Osteoblast (primary cell): ENCODE results near the gene CEP131. TPM values are rescaled to one million over a fixed set of nuclear protein-coding genes. Genes with fewer than 3 reads are reported as not detected.

ENCODE experiments used
- DNase-seq: peaks from one replicate; pipeline ENCODE4 v3.0.0; 2011; ENCODE audit warnings: low spot score, mixed read lengths; ENCODE audit not compliant: insufficient read length; ENCODE audit errors: missing footprints
- H2AFZ ChIP-seq: 2 replicates; pipeline ENCODE4 v1.6.0; 2011; ENCODE audit warnings: mild to moderate bottlenecking, low read length
- H3K27ac ChIP-seq: 2 replicates; pipeline ENCODE4 v1.5.1; 2011; ENCODE audit warnings: mild to moderate bottlenecking, low read depth, low read length, moderate library complexity
- H3K27me3 ChIP-seq: 2 replicates; pipeline ENCODE4 v1.6.0; 2012; ENCODE audit warnings: mild to moderate bottlenecking, control low read depth, inconsistent platforms, low read length, moderate library complexity; ENCODE audit not compliant: insufficient read depth
- H3K36me3 ChIP-seq: 2 replicates; pipeline ENCODE4 v1.5.1; 2011; ENCODE audit warnings: mild to moderate bottlenecking, low read length, control low read depth, moderate library complexity; ENCODE audit not compliant: insufficient read depth
- H3K4me1 ChIP-seq: 2 replicates; pipeline ENCODE4 v1.5.1; 2011; ENCODE audit warnings: mild to moderate bottlenecking, low read length, control low read depth, moderate library complexity; ENCODE audit not compliant: insufficient read depth
- H3K4me2 ChIP-seq: 2 replicates; pipeline ENCODE4 v1.6.0; 2011; ENCODE audit warnings: mild to moderate bottlenecking, low read length; ENCODE audit not compliant: insufficient read depth
- H3K4me3 ChIP-seq: fragments of 200-600 bp; sonication (generic); 3 replicates; pipeline ENCODE4 v1.5.1; 2012; ENCODE audit warnings: mild to moderate bottlenecking, low read length, inconsistent platforms; ENCODE audit not compliant: insufficient read depth
- H3K79me2 ChIP-seq: 2 replicates; pipeline ENCODE4 v1.6.0; 2012; ENCODE audit warnings: mild to moderate bottlenecking, low read length, control low read depth, inconsistent platforms; ENCODE audit not compliant: insufficient read depth
- H3K9me3 ChIP-seq: 2 replicates; pipeline ENCODE4 v1.5.1; 2011; ENCODE audit warnings: low read depth, low read length, control low read depth
- H4K20me1 ChIP-seq: 2 replicates; pipeline ENCODE4 v1.6.0; 2012; ENCODE audit warnings: mild to moderate bottlenecking, low read length, control low read depth; ENCODE audit not compliant: insufficient read depth
- total RNA-seq: library from RNA; depleted of rRNA; stranded (reverse); fragments of >200 nt; gene quantifications from 2 replicates; pipeline ENCODE4 v1.2.3, GENCODE V29; 2012
- TF ChIP-seq, protein P1 (sequence below): IDR thresholded peaks from 2 replicates; pipeline ENCODE4 v1.5.1; 2011; ENCODE audit warnings: mild to moderate bottlenecking, low read depth, low read length, moderate library complexity; ENCODE audit errors: extremely low read depth

CEP131 gene
- total RNA-seq, 1 donor: 8.7 TPM

DNA sequence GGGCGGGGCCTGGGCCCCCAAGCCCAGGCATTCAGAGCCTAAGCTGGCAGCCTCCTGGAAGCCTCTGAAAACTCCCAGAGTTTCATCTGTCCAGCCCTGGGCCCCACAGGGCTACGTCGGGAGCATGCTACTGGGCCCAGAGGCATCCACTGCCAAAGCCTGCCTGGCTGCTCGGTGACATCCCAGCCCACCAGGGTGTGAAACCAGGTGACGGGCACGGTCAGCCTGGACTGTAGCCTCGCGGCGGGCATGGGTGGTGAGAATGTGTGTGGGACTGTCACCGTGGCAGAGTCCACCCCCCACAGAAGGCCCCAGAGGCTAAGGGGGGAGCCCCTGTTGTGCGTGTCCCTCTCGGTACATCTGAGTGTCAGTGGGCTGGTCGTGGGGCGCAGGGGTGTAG lies 31.1 kb downstream of the CEP131 start:
- Histone ChIP-seq H3K79me2 (no peaks in the 10 kb centered on the region), H4K20me1 (no peaks in the 10 kb centered on the region), H3K27me3 (no peaks in the 10 kb centered on the region), H2AFZ (no peak overlapping the region), H3K27ac (no peak overlapping the region), H3K4me2 (no peak overlapping the region), H3K36me3 (no peaks in the 10 kb centered on the region), H3K9me3 (no peaks in the 10 kb centered on the region), H3K4me3 (no peak overlapping the region), H3K4me1 (no peaks in the 10 kb centered on the region)
- DNase-seq: no peak
- TF ChIP-seq, protein P1, sequence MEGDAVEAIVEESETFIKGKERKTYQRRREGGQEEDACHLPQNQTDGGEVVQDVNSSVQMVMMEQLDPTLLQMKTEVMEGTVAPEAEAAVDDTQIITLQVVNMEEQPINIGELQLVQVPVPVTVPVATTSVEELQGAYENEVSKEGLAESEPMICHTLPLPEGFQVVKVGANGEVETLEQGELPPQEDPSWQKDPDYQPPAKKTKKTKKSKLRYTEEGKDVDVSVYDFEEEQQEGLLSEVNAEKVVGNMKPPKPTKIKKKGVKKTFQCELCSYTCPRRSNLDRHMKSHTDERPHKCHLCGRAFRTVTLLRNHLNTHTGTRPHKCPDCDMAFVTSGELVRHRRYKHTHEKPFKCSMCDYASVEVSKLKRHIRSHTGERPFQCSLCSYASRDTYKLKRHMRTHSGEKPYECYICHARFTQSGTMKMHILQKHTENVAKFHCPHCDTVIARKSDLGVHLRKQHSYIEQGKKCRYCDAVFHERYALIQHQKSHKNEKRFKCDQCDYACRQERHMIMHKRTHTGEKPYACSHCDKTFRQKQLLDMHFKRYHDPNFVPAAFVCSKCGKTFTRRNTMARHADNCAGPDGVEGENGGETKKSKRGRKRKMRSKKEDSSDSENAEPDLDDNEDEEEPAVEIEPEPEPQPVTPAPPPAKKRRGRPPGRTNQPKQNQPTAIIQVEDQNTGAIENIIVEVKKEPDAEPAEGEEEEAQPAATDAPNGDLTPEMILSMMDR: no peak

DNA sequence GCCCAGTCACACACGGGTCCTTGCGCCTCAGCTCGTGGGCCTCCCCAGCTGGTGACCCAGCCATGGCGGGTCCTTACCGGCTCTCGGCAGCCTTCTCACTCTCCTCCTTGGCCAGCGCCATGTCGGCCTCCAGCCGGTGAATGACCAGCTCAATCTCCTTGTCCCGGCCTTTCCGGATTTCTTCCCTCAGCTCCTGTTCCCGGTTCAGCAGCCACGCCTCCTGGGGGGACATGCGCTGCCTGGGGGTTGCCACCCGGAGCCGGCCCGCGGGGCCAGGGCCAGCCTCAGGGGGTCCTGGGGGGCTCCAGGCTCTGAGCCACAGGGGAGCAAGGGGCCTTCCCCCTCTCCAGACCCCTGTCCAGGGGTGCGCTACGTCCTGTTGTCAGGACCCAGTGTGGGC lies 31.6 kb downstream of the CEP131 start:
- Histone ChIP-seq H4K20me1 (no peaks in the 10 kb centered on the region), H3K27ac (no peak overlapping the region), H3K79me2 (no peaks in the 10 kb centered on the region), H3K36me3 (no peaks in the 10 kb centered on the region), H3K4me2 (no peak overlapping the region), H3K4me3 (no peak overlapping the region), H3K27me3 (no peaks in the 10 kb centered on the region), H3K9me3 (no peaks in the 10 kb centered on the region), H2AFZ (no peak overlapping the region), H3K4me1 (no peaks in the 10 kb centered on the region)
- no peak for DNase-seq
- TF ChIP-seq, protein P1: no peak

DNA sequence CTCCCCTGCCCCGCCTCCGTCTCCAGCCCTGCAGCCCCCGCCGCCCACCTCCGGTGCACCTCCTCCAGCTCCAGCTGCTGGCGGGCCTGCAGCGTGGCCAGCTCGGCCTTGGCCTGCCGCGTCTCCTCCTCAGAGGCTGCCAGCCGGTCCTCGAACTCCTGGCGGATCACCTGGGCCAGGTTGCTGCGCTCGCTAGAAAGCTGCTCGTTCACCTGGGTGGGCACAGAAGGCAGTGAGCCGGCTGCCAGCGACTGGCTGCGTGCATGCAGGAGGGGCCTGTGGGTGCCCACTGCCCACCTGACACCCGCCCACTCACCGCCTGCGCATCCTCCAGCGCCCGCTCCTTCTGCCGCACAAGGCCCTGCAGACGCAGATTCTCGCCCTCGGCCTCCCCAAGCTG lies 32.2 kb downstream of the CEP131 start:
- Histone ChIP-seq H4K20me1 (no peaks in the 10 kb centered on the region), H2AFZ (no peak overlapping the region), H3K4me3 (no peak overlapping the region), H3K27me3 (no peaks in the 10 kb centered on the region), H3K36me3 (no peaks in the 10 kb centered on the region), H3K4me2 (no peak overlapping the region), H3K27ac (no peak overlapping the region), H3K4me1 (no peaks in the 10 kb centered on the region), H3K79me2 (no peaks in the 10 kb centered on the region), H3K9me3 (no peaks in the 10 kb centered on the region)
- TF ChIP-seq, protein P1: no peak
- DNase-seq: no peak

DNA sequence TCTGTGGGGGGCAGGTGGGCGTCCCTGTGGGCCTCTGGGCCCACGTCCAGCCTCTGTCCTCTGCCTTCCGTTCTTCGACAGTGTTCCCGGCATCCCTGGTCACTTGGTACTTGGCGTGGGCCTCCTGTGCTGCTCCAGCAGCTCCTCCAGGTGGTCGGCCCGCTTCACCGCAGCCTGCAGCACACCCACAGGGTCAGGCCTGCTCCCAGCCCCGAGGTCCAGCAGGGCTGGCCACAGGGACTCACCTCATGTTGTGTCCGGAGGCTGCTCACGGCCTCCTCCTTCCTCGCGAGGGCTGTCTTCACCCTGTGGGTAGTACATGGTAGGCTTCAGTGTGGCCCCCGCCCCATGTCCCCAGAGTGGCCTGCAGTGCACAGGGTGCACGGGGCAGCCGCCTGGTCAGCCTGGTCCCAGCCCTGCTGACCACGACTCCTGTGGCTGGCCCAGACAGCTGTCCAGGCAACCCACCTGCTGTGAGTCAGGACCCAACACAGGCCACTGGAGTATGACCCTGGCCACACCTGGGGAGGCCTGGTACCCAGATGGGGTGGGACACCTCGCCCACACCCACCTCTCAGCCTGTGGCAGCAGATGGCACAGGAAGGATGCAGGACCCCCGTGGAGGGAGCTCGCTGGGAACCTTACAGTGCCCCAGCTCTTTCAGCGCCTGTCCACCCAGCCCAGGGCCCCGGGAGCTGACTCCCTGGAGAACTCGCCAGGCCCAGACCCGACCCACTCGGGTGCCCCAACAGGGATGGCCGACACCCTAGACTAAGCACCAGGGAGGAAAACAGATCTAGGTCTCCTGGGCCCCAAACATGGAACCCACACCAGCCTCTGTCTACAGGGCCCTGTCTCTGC lies 32.9 kb downstream of the CEP131 start:
- H3K4me1 ChIP-seq: no peaks in the 10 kb centered on the region
- H3K27ac ChIP-seq: no peak overlapping the region
- TF ChIP-seq, protein P1: no peak
- H2AFZ ChIP-seq: no peak overlapping the region
- H3K27me3 ChIP-seq: peaks cover under 1% of the 10 kb centered on the region
- no peak overlapping the region for H3K4me2 ChIP-seq
- no peak overlapping the region for H3K4me3 ChIP-seq
- no peaks in the 10 kb centered on the region for H3K79me2 ChIP-seq
- H3K36me3 ChIP-seq: no peaks in the 10 kb centered on the region
- no peaks in the 10 kb centered on the region for H3K9me3 ChIP-seq
- no peaks in the 10 kb centered on the region for H4K20me1 ChIP-seq
- DNase-seq: no peak
